Ureter (tissue), 1 donor: ENCODE measurements around the gene DEPDC1B. TPM values are rescaled to one million over a fixed set of nuclear protein-coding genes. Genes with fewer than 3 reads are reported as not detected.
"Not testable (repeated sequence)": the region's sequence is repeated elsewhere in the genome, so short reads cannot be mapped to it uniquely, and the experiment has no call there.

ENCODE experiments used
- DNase-seq: peaks from one replicate; pipeline ENCODE4 v3.0.0-alpha.2; 2020; ENCODE audit warnings: low spot score
- total RNA-seq: library from RNA; stranded (reverse); gene quantifications from one replicate; pipeline ENCODE4 v1.2.4, GENCODE V29; 2023
- donor health status: DM: yes; HTN: yes; CAD: no.

DEPDC1B gene
- total RNA-seq, 1 donor from 2014 or later = 0.57 TPM

DNA sequence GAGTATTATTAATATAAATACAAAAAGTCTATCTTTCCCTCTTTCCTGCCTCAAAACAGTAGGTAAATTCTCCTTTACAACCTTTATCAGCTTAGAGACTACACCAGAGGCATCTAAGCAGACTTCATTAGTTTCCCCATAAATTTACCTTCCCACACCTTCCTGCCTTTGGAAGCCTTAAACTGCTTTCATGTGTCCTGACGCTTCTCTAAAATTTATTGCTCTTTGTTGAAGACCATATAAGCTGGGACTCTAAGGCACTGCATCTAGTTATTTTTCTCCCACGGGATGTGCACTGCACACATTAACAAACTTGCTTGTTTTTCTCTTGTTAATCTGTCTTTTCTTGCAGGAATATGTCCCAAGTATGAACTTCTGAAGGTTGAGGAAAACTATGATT lies 51.8 kb downstream of the DEPDC1B start:
- no peak for DNase-seq

DNA sequence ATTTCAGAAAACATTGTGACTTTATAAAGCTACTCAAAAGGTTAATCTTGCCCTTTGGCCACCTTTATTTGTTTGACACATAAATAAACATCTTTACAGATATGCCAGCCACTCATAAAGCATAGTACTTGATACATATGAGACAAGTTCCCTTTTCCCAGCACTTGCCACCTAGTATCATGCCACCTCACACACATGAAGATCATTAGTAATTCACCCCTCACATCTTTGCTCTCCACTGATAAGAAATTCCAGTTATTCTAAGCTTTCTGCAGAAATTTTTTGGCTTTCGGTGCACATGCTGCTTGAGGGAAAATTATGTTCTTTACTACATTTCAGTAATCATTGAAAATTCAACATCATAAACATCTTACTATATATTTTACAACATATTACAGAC lies 59.1 kb downstream of the DEPDC1B start:
- no peak for DNase-seq

DNA sequence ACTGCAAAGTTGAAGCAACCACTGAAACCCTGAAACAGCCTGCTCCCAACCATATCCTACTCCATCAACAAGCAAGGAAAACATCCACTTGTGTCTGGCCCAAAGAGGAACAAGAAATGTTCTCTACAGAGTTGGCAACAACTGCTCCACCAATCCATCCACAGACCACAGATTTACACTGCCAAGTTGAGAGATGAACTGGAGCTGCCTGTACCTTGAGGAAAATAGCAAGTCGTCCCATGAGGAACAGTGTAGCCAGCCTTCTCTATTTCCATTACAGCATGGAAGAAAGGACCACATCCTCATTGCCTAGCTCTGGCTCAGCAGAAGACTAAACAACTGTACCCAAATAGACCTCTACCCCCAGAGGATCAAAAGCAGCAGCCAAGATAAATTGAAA lies 60.4 kb downstream of the DEPDC1B start:
- no peak for DNase-seq

DNA sequence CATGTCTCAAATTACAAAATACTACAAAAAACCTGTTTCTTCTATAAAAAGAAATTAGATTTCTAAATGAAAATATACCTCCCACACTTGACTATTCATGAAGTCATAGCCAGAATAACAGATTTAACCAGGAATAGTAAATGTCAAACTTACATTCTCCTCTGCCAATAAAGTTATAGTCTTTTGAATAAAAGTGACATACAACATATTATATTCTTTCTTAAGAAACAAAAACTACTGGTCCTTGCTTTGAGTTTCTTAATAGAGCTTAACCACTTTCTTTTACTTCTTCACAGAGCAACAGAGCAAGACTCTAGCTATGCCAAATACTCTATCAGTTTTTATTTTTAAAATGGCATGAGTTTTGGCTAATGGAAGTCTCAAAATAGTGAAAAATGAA lies 61.7 kb downstream of the DEPDC1B start:
- no peak for DNase-seq

DNA sequence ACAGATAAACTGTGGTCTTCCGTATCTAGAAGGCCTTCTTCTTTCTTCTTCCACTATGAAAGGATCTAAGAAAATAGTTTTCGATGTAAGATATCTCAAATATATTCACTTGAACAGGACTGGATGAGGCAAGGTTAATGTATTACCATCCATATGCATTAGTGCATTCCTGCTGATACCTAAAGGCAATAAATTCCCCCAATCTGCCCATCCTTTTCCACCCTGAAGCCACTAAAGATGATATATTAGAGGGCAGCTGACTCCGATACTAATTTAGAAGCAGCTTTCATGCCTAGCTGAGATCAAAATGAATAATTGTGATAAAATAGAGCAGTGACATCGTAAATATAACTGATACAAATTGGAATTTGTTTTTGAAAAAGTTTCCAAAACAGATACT lies 63.3 kb downstream of the DEPDC1B start:
- no peak for DNase-seq

DNA sequence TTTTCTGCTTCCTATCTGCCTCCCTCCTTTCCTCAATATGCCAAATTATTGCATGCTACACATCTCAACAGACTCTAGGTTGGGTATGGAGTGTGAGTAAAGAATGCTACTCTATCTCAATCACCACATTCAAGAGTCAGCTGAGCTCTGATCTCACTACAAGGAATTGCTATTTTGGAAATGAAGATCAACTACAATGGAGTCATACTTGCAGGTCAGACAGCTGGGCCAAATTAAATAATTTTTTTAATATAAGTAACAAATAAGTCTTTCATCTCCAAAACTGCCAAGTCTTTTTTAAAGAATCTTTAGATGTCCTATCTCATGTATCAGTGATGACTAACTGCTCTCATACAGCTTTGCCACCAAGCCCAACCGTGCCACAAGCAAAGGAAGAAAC lies 64.0 kb downstream of the DEPDC1B start:
- no peak for DNase-seq

DNA sequence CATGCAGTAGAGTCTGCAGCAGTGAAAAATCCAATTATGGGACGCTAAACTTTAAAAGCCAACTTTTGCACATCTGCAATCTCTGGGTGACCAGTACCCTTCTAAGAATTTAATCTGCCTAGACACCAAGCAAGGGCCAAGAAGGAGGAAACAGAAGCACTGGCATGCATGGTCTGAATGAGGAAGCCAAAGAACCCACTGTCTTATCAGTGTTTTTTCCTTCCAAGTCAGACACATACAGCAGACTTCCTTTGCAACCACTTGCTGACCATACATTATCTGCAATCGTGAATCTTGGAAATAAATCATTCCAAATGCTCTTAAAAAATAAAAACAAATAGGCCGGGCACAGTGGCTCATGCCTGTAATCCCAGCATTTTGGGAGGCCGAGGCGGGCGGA lies 65.9 kb downstream of the DEPDC1B start:
- no peak for DNase-seq

DNA sequence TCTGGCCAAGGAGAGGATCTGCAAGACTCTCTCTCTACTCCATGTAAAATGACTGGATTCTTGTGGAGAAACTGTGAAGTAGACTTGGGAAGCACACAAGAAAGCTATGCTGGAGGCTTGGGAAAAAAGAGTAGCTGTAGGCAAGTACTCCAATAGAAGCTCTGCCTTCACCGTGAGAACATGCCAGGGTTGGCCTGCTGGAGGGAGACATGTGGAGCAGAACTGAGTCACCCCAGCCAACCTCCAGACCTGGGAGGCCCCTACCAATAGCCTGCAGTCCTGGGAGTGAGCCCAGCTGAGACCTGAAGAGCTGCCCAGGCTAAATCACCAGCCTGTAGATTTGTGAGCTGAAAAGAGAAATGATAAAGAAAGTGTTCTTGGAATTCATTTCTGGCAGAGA lies 66.6 kb downstream of the DEPDC1B start:
- no peak for DNase-seq

DNA sequence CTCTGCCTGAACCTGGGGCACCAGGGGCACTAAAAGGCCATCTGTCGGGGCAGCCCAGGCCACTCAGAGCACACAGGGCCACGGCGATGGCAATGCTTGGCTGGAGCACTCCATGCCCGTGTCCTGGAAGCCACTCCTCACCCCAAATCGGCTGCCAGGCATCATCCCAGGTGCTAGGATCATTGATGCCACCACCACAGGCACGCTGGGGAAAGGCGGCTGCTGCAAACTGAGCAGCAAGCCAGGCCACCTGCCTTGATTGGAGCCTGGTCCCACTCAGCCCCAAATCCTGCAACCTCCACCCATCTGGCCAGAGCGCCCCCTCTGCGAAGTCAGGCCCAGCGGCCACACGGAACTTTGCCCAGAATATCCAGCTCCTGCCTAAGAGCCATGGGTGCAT lies 67.8 kb downstream of the DEPDC1B start:
- no peak for DNase-seq

DNA sequence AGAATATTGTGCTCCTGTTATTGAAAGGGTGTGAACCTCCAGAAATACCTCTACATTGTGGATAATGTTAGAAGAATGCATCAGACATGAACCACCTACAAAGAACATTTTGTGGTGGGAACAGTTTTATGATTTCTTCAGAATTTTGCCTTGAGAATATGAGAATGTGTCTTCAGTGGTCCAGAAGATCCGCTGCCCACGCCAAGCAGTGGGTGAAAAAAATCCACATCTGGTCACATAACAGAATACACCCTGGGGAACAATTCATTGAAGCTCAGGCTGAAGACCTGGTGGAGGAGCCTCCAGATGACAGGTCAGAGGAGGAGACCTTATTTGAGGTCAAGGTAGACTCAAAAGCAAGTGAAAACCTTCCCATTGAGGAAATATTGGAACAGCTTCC lies 69.1 kb downstream of the DEPDC1B start:
- DNase-seq = no peak

DNA sequence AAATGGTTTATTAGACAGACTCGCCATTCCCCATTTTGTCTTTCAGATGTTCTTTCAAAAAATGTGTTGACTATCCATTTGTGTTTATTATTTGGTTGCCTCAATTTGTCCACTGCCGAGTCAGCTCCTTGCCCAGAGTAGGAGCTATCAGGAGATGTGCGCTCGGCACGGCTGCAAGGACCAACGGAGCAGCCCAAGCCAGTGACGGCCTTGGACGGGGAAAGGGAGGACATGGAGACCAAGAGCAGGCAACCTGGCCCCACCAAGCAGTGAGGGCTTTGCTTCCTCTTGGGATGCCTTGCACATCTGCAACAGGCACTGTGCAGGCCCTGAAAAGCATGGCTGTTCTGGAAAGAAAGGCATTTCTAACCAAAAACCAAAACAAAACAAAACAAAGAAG lies 69.8 kb downstream of the DEPDC1B start:
- DNase-seq = no peak

DNA sequence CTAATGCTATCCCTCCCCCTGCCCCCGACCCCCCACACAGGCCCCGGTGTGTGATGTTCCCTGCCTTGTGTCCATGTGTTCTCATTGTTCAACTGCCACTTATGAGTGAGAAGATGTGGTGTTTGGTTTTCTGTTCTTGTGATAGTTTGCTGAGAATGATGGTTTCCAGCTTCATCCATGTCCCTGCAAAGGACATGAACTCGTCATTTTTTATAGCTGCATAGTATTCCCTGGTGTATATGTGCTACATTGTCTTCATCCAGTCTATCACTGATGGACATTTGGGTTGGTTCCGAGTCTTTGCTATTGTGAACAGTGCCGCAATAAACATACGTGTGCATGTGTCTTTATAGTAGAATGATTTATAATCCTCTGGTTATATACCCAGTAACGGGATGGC lies 75.1 kb downstream of the DEPDC1B start:
- DNase-seq = not testable (repeated sequence)

DNA sequence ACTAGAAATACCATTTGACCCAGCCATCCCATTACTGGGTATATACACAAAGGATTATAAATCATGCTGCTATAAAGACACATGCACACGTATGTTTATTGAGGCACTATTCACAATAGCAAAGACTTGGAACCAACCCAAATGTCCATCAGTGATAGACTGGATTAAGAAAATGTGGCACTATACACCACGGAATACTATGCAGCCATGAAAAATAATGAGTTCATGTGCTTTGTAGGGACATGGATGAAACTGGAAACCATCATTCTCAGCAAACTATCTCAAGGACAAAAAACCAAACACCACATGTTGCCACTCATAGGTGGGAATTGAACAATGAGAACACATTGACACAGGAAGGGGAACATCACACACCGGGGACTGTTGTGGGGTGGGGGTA lies 79.2 kb downstream of the DEPDC1B start:
- DNase-seq = not testable (repeated sequence)

DNA sequence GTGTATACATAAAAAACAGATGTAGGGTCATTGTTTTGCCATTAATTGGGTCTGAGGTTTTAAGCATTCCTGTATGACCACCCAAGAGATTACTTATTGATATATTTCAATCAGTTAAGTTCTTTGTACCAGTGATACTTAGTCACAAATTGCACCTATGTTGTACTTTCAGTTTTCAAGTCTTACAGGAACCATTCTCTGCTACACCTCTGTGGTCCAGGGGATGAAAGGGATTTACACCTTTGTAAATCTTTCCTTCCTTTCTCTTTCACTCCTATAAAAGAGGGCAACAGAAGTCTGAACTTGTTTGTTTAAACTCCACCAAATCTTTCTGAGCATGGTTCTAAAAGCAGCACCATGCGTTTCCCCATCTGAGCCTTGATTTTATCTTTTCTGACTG lies 86.1 kb downstream of the DEPDC1B start:
- DNase-seq = no peak

DNA sequence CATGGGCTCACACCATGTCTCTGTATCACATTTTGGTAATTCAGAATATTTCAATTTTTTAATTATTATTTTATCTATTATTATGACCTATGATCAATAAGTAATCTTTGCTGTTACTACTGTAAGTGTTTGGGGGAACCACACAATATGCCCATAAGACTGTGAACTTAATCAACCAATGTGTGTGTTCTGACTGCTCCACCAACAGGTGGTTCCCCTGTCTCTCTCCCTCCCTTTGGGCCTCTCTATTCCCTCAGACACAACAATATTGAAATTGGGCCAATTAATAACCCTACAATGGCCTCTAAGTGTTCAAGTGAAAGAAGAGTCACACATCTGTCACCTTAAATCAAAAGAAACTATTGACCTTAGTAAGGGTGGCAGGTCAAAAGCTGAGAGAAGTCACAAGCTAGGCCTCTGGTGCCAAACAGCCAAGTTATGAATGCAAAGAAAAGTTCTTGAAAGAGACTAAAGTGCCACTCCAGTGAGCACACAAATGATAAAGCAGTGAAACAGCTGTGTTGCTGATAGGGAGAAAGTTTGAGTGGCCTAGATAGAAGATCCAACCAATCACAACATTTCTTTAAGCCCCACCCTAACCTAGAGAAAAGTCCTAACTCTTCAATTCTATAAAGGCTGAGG lies 88.7 kb downstream of the DEPDC1B start:
- no peak for DNase-seq

DNA sequence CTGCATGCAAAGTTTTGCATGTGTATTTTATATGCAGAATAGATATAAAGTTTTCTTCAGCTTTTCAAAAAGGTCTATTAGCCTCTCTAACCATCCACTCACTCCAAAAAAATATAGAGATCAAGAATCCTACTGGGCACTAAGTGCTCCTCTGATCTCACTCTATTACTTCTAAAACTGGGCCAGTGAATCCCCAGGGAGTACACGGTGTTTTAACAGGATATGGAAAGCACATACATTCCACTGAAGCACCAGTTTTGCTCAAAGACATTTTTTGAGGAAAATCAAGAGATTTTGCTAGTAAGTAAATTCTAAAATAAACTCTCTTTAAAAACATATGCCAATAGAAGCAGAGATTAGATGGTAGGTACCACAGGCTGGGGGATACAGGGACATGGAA lies 95.2 kb downstream of the DEPDC1B start:
- no peak for DNase-seq

DNA sequence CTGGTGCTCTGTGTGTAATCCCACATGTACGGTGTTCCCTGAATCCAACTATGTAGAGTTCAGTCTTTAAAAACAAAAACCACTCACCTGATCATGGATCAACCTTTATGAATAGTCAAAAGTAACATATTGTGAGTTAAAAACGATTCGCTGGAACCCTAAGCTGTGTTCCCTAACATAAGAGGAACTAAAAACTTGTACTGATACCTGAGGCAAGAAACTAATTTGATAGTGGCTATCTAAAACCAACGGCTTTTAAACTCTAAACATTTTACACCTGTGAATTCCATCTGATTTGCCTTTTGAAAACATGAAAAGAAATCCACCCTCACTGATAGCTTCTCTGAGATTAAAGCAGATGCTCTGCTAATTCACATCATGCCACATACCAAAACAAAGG lies 101.5 kb downstream of the DEPDC1B start:
- no peak for DNase-seq

DNA sequence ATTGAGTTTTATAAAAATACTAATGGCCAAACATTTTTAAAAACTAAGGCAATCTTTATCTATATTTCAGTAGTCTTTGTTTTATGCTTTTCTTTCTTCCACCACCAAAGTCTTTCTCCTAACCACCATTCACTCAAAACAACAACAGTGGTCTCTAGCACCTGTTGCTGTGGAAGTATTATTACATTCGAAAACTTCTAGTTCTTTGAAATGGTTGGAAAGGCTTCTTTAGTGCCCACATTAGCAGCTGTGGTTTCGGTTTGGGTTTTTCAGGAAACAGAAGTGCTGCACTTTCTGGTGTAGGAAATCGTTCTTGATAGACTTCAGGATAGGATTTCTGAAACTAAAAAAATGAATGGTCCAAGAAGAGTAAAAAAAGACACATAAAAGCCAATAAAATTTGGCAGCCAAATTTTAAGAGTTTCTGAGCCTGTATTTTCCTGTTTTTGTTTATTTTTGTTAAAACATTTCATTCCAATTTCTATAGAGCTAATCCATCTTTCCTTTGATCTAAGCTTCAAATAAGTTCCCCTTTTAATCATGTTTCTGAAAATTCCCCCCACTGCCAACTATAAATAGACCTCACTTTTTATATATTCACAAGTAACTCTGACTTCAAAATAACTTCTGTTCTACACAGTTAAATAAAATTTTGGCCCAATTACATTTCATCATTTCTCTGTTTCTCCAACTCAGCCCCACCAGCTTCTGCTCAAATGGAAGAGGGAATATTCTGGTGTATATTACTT lies 102.2 kb downstream of the DEPDC1B start:
- no peak for DNase-seq

DNA sequence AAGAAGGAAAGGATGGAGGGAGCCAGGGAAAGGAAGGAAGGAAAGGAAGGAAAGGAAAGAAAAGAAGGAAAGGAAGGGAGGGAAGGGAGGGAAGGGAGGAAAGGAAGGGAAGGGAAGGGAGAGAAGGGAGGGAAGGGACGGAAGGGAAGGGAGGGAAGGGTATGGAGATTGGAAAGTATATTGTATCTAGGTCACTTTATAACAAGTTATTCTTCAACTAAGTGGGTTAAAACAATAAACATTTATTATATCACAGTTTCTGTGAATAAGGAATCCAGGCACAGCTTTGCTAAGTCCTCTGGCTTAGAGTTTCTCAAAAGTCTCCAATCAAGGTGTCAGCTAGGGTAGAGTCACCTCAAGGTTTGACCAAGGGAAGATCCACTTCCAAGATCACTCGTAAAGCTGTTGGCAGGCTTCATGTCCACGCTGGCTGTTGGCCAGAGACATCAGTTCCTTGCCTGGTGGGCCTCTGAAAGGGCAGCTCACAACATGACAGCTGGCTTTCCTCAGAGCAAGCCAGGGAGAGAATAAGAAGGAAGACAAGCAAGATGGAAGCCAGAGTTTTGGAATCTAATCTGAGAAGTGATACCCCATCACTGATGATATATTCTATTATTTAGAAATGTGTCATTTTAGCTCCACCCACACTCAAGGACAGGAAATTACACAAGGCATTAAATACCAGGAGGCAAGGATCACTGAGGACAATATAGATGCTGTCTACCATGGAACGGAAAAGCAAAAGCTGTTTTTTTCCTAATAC lies 105.1 kb downstream of the DEPDC1B start:
- DNase-seq = no peak

DNA sequence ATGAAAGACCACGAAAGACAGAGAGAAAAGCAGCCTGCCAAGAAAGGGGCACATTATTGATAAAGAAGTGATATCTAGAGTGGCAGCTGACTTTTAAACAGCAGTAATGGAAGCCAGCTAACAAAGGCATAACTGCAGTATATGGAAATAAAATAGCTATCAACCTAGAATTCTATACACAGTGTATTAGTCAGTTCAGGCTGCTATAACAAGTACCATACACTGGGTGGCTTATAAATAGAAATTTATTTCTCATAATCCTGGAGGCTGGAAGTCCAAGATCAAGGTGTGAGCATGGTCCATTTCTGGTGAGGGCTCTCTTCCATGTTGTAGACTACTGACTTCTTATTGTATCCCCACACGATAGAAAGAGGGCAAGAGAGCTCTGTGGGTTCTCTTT lies 109.8 kb downstream of the DEPDC1B start:
- DNase-seq = no peak

DNA sequence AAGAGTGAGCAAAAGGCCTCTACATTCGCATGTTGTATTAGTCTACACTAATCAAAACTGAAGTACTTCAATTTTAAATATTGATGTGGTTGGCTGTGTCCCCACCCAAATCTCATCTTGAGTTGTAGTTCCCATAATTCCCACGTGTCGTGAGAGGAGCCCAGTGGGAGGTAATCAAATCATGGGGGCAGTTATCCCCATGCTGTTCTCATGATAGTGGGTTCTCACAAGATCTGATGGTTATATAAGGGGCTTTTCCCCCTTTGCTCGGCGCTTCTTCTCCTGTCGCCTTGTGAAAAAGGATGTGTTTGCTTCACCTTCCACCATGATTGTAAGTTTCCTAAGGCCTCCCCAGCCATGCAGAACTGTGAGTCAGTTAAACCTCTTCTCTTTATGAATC lies 112.7 kb downstream of the DEPDC1B start:
- DNase-seq = not testable (repeated sequence)

DNA sequence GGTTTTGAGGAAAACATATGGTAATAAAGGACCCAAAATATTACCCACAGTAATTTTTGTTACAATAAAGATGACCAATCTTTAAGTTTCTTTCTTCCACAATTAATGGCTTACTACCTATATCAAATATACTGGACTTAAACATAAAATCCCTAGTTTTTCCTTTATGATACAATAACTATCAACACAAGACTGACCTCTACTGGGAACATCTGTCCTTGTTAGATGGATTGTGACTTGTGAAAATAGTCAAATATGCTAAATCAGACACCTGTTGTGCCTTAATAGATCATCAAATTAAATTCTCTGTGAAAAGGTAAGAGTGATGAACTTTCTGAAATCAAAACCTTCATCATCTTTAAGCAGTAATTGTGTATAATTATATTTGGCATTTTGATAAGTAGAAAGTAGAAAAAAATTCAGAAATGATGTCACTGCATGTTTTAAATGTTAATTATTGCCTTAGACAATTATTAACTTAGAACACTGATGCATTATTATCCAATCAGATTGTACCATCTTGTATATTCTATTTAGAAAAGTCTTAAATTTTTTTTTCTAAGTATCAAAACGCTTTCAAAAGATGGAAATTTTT lies 113.6 kb downstream of the DEPDC1B start:
- DNase-seq = no peak

DNA sequence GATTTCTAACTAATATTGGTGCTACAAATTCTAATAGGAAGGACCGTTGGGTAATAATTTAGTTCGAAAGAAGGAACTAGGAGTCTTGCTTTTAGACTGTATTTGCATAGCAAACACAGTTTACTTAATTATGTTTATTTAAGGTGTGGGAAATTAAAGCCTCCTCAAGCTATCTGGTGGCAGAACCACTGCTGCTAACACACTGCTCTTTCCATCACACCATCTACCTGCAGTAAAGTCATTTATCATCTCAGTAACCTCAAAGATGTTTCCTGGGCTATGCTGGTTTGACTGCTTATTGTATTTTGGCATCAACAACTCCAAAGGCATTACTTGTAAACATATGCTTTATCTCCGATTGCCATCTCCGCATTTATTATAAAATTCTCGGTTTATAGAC lies 114.3 kb downstream of the DEPDC1B start:
- DNase-seq = no peak
